Activated naive CD4-positive, alpha-beta T cell treated with anti-CD3 and anti-CD28 coated beads, Interleukin-2, amount 50 U/mL, for 16 hours (primary cell): ENCODE results near the gene IKZF3.
"Not testable (repeated sequence)": the region's sequence is repeated elsewhere in the genome, so short reads cannot be mapped to it uniquely, and the experiment has no call there.

Experiments used
- DNase-seq: peaks from one replicate; pipeline ENCODE4 v3.0.0-alpha.2; 2020

IKZF3 gene

GRCh38 chr17:39855911-39856649 is 8.0 kb downstream of the IKZF3 start:
- DNase-seq = not testable (repeated sequence)

- DNase-seq = no peak
These were observed 9.2 kb downstream of the IKZF3 start for GRCh38 chr17:39854909-39855308.

DNA sequence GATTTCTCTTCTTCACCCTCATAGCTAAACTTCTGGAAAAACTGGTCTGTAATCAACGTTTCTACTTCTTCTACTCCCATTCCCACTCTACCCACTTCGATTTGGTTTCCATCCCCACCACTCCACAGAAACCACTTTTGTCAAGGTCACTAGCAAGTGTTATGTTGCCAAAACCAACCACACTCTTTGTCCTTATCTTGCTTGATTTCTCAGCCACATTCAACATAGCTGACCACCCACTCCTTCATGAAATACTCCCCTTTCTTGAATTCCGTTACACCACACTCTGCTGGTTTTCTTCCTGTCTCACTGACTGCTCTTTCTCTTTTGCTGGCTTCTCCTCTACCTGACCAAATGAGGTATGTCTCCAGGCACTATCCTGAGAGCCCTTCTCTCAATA is 11.9 kb downstream of the IKZF3 start:
- DNase-seq = no peak

GRCh38 chr17:39850186-39850585 is 13.9 kb downstream of the IKZF3 start:
- DNase-seq = not testable (repeated sequence)

DNA sequence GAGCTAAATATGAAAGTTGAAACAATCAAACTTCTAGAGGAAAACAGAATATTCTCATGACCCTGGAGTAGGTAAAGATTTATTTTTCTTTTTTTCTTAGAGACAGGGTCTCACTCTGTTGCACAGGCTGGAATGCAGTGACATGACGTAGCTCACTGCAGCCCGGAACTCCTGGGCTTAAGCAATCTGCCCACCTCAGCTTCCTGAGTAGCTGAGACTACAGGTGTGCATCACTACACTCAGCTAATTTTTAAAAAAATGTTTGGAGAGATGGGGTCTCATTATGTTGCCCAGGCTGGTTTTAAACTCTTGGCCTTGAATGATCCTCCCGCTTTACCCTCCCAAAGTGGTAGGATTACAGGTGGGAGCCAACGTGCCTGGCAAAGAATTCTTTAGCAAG is 15.5 kb downstream of the IKZF3 start:
- DNase-seq = no peak

GRCh38 chr17:39846205-39846604 is 17.9 kb downstream of the IKZF3 start:
- DNase-seq = no peak

- no peak for DNase-seq
These were observed 18.9 kb downstream of the IKZF3 start for GRCh38 chr17:39845052-39845846.

- DNase-seq = no peak
These were observed 22.9 kb downstream of the IKZF3 start for GRCh38 chr17:39841134-39841683.

GRCh38 chr17:39838784-39839183 is 25.3 kb downstream of the IKZF3 start:
- DNase-seq = no peak

GRCh38 chr17:39838057-39838456 is 26.1 kb downstream of the IKZF3 start:
- DNase-seq = no peak

DNA sequence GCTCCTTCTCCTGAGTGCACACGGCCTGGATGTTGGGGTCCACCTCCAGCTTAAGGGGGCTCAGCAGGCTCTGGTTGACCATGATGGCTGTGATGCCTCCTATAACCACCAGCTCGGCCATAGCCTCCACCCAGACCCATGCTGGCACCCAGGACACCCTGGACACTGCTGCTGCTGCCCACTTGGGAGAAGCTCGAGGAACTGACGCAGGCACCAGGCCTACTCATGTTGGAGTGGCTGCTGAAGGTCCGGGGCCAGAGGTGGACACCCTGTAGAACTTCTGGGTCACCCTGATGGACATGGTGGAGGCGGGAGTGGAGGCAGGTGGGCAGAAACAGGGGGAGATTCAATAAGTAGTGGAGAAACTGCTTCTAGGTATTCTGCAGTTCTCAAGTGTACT is 28.0 kb downstream of the IKZF3 start:
- DNase-seq = no peak

DNA sequence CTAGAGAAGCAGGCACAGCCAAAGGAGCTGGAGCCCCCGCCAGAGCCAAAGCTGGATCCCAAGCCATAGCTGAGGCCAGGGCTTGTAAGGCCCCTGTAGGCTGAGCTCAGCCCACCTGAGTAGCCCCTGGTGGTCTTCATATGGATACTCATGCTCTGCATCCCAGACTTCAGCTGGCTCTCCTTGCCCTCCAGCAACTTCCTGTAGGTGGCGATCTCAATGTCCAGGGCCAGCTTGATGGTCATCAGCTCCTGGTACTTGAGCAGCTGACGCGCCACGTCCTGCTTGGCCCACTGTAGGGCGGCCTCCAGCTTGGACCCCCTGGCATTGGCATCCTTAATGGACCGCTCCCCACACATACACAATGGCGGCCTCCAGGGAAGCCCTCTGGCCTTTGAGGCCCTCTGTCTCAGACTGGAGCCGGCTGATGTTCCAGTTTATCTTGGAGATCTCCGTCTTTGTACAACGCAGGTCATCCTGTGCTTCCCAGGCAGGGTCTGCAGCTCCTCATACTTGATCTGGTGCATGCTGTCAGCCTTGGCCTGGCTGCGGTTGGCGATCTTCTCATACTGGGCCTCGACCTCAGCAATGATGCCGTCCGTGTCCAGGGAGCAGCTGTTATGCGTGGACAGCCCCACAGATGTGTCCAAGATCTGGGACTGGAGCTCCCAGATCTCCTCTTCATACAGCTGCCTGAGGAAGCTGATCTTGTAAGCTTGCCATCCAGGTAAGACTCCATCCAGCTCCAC is 28.9 kb downstream of the IKZF3 start:
- DNase-seq = no peak

DNA sequence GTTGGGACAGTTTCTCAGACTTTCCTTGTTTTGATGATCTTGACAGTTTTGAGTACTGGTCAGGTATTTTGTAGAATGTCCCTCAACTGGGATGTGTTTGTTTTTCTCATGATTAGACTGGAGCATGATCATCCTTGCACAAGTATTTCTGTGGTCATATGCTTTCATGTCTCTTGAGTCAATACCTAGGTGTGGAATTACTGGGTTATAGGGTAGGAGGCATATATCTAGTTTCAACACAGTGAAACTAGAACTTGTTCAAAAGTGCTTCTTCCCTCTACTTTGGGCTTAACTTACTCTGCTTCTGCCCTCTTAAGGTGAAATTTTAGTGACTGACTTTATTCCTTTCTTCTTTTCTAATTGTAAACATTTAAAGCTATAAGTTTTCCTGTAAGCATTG is 30.1 kb downstream of the IKZF3 start:
- no peak for DNase-seq

DNA sequence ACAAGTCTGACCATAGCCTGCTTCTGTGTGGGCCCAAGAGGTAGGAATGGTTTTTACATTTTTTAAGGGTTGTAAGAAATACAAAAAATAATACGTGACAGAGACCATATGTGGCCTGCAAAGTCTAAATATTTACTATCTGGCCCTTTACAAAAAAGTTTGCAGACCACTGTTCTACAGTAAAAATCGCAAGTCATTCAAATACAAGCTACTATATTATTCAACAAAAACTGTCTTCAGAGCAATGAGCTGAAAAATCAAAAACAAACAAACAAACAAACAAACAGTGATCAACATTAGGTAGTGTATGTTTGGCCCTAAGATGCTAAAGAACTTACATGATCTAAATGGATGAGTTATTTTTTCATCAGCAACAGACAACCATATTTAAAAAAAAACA is 32.5 kb downstream of the IKZF3 start:
- DNase-seq = no peak

- no peak for DNase-seq
These were observed 35.7 kb downstream of the IKZF3 start for GRCh38 chr17:39828443-39828842.

DNA sequence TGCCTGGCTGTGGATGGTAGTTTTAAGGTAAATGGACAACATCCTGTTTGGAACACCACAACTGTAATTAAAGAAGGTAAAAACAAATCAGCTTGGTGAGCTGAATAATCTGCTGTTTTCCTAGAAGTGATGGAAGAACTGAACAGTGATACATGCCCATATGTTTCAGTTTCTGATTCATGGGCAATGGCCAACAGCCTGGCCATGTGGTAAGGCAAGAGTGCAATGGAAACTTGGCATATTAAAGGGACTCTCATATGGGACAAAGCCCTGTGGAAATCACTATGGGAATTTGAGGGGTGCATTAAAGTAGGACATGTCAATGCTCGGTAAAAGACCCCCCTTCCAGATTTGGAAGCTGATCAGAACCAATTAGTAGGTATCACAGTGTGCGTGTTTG is 37.8 kb downstream of the IKZF3 start:
- no peak for DNase-seq

DNA sequence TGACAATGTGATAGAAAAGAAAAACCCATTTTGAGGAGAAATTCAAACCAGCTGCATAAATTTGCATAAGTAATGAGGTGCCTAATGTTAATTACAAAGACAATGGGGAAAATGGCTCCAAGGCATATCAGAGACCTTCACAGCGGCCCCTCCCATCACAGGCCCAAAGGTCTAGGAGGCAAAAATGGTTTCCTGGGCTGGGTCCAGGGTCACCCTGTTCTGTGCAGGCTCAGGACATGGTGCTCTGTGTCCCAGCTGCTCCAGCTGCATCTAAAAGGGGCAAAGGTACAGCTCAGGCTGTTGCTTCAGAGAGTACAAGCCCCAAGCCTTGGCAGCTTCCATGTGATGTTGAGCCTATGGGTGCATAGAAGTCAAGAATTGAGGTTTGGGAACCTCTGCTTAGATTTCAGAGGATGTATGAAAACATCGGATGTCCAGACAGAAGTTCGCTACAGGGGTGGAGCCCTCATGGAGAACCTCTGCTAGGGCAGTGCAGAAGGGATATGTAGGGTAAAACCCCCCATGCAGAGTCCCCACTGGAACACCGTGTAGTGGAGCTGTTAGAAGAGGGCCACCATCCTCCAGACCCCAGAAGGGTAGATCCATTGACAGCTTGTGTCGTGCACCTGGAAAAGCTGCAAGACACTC is 40.6 kb downstream of the IKZF3 start:
- DNase-seq = no peak

DNA sequence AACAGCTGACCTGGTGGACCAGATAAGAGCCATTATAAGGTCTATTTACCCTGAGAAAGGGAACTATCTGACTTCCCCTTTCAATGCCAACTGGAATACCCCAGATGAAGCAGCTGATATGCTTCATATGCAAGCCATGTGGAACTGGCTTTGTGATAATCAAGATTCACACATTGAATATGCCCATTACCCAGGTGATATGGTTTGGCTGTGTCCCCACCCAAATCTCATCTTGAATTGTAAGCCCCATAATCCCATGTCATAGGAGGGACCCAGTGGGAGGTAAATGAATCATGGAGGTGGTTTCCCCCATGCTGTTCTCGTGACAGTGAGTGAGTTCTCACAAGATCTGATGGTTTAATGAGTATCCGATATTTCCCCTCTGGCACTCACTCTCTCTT is 42.1 kb downstream of the IKZF3 start:
- peak; percentile 33 for DNase-seq

DNA sequence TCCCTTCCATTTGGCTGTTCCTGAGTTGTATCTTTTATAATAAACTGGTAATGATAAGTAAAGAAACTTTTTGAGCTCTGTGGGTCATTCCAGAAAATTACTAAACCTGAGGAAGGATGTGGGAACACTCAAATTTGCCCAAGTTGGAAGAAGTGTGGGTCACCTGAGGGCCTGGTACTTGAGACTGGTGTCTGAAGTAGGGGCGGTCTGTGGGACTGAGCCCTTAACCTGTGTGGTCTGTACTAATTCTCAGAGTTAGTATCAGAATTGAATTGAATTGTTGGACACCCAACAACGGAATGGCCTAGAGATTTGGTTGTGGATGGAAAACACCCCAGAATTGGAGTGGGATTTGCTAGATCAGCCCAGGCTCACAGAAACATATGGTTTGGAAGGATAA is 43.1 kb downstream of the IKZF3 start:
- DNase-seq = no peak

- no peak for DNase-seq
These were observed 43.6 kb downstream of the IKZF3 start for GRCh38 chr17:39820541-39820940.

- DNase-seq = no peak
These were observed 45.6 kb downstream of the IKZF3 start for GRCh38 chr17:39818358-39819000.

DNA sequence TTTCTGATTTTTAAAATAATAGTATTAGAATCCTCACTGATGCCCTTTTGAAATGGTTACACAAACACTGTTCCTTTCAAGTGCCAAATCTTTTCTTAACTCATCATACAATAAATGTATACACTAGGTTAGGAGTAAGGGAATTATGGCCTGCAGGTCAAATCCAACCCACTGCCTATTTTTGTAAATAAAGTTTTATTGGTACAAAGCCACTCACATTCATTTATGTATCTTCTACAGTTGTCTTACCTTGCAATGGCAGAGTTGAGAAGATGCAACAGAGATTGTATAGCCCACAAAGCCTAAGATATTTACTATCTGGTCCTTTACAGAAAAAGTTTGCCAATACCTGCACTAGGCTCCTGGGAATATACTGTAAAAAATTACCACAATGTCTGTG is 47.8 kb downstream of the IKZF3 start:
- DNase-seq = no peak
